ENCODE data around the gene TFDP1.

DNA sequence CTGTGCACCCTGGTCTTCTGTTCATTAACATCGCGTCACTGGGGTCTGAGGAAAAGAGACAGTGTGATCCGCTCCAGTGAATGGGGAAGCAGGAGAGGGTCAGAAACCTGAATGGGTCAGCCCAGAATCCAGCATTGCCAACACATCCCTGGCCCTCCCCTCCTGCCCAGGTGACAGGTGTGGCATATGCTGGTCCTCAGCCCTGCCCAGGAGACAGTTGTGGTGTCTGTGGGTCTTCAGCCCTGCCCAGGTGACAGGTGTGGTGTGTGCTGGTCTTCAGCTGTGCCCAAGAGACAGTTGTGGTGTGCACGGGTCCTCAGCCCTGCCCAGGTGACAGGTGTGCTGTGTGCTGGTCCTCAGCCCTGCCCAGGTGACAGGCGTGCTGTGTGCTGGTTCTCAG is 8.0 kb downstream of the TFDP1 start:
- TF ChIP-seq POLR2AphosphoS5 (IDR thresholded peaks at IDR 0.05; ENCODE audit: low read depth, low read length) (no peak), TAF1 (IDR thresholded peaks at IDR 0.05; ENCODE audit: borderline replicate concordance, insufficient read depth, low read length) (no peak), SIN3A (IDR thresholded peaks at IDR 0.05; ENCODE audit: borderline replicate concordance, insufficient read depth, low read length) (no peak), FOXP2 (optimal IDR thresholded peaks at IDR 0.05; ENCODE audit: borderline replicate concordance, extremely low read depth, extremely low read length, insufficient read depth) (no peak)

Data from PFSK-1 (cell line).